Measurements from ENCODE around the gene PDIA5. TPM values are rescaled to one million over a fixed set of nuclear protein-coding genes. Genes with fewer than 3 reads are reported as not detected.

The PDIA5 gene
- total RNA-seq, 1 experiment from 2014 or later, result 53.6 TPM

DNA sequence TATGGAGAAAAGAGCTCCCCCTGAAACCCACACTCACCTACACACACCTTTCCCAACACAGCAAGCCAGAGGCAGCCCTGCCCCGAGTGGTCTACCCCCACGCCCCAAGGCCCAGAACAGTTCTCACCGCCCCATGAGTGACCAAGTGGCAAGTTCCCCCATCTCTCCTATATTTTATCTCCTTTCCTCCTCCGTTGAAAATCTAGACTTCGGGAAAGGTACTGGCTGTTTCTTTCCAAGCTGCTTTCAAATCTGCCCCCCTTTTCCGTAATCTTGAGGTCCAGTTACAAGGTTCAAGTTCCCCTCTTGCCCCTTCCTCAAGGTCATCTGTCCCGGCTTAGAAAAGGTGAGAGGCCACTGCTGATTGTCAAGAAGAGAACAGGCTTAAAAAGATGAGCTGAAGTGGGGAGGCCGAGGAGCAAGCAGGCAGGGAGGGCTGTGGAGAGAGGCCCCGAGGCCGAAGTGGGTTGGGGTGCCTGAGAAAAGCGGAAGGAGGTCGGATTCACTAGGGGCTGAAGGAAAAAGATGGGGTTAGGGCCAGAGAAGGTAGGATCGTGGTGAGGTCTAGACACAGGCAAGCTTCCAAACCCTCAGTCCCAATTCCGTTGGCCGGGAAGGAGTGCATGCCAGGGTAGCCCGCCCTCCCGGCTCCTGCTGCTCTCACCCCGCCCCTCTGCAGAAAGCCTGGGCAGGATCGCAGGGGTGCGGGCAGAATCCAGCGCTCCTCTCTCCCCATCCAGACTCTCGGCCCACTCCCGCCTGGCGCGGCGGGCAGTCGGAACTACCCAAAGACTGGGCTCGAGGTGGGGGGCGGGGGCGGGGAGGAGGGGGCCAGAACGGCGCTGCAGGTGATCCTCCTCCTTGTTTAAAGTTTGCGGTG lies 40.9 kb upstream of the PDIA5 start:
- in situ Hi-C loops (cut with HindIII; ENCODE audit: low pct_unique_long_range_greater_than_20kb, low sequenced_read_pairs) (no loop called here), intact Hi-C loops (cut with micrococcal nuclease; ENCODE audit: unreplicated experiment) (loop anchor here (10.0 kb wide), 1 partner anchor 271 kb away; no protein-coding TSS in a partner anchor)
- Histone ChIP-seq H3K27me3 (ENCODE audit: control insufficient read depth, insufficient read depth, low read length) (peaks cover 70% of the 10 kb centered on the region), H3K9me3 (ENCODE audit: control insufficient read depth, insufficient read depth, low read depth, low read length) (no peaks in the 10 kb centered on the region), H3K27ac (ENCODE audit: low read length) (no peak overlapping the region), H3K4me1 (ENCODE audit: control insufficient read depth, insufficient read depth, low read length) (no peaks in the 10 kb centered on the region; the same call in 1 of the 2 replicates), H3K36me3 (ENCODE audit: control insufficient read depth, insufficient read depth, low read length) (no peaks in the 10 kb centered on the region), H3K4me3 (ENCODE audit: low read depth in 2 of 2, low read length in 2 of 2) (no peak overlapping the region)
- ATAC-seq (no peak), DNase-seq (ENCODE audit: low read depth, low spot score) (no peak)
- no peak for TF ChIP-seq POLR2AphosphoS5 (IDR thresholded peaks at IDR 0.05; ENCODE audit: low read depth, low read length)
- no peak for TF ChIP-seq SIN3A (IDR thresholded peaks at IDR 0.05; ENCODE audit: borderline replicate concordance, insufficient read depth, low read depth, low read length)
- TF ChIP-seq TCF7L2 (IDR thresholded peaks at IDR 0.05; ENCODE audit: low read depth, low read length), result no peak
- no peak for TF ChIP-seq CTCF (IDR thresholded peaks at IDR 0.05)
- no peak for TF ChIP-seq REST (IDR thresholded peaks at IDR 0.05; ENCODE audit: insufficient read depth in 1 of 2, low read depth in 2 of 2, low read length in 1 of 2)
- ChIA-PET POLR2A (interaction anchor here (0.6 kb wide), 1 partner anchor 54 kb away, joined by 3 read pairs; no protein-coding TSS in a partner anchor), CTCF (no interaction called here)
- BruUV-seq (replicated peaks), result no TSS peak

- ATAC-seq, result peak; percentile 61
- no peak for DNase-seq (ENCODE audit: low read depth, low spot score)
- peak overlapping the region; percentile 37 to 64 for H3K4me3 ChIP-seq (ENCODE audit: low read depth in 2 of 2, low read length in 2 of 2)
- no peaks in the 10 kb centered on the region for H3K9me3 ChIP-seq (ENCODE audit: control insufficient read depth, insufficient read depth, low read depth, low read length)
- intact Hi-C loops (cut with micrococcal nuclease; ENCODE audit: unreplicated experiment), result loop anchor here (10.0 kb wide), 1 partner anchor 272 kb away; no protein-coding TSS in a partner anchor
- no peak overlapping the region for H3K27ac ChIP-seq (ENCODE audit: low read length)
- peaks cover 63% of the 10 kb centered on the region for H3K27me3 ChIP-seq (ENCODE audit: control insufficient read depth, insufficient read depth, low read length)
- POLR2A ChIA-PET, result interaction anchor here (0.6 kb wide), 2 partner anchors 196 to 556 kb away, joined by 4 to 12 read pairs; no protein-coding TSS in a partner anchor
- no peaks in the 10 kb centered on the region for H3K36me3 ChIP-seq (ENCODE audit: control insufficient read depth, insufficient read depth, low read length)
- no peak for TF ChIP-seq CTCF (IDR thresholded peaks at IDR 0.05)
- in situ Hi-C loops (cut with HindIII; ENCODE audit: low pct_unique_long_range_greater_than_20kb, low sequenced_read_pairs), result no loop called here
- CTCF ChIA-PET, result interaction anchor here (0.6 to 1.1 kb wide), 7 partner anchors 17 to 173 kb away, joined by 4 to 10 read pairs (median 5); partner anchors contain the start of gene PDIA5
- no peaks in the 10 kb centered on the region; the same call in 1 of the 2 replicates for H3K4me1 ChIP-seq (ENCODE audit: control insufficient read depth, insufficient read depth, low read length)
- BruUV-seq (replicated peaks), result no TSS peak
These were observed 40.1 kb upstream of the PDIA5 start for GRCh38 chr3:123026565-123027291.
